ENCODE results near the gene ZNF668. TPM values are rescaled to one million over a fixed set of nuclear protein-coding genes. Genes with fewer than 3 reads are reported as not detected.

Gene ZNF668
- total and polyA plus RNA-seq, 4 donors: 6.0 to 10.3 (median 7.0) TPM

DNA sequence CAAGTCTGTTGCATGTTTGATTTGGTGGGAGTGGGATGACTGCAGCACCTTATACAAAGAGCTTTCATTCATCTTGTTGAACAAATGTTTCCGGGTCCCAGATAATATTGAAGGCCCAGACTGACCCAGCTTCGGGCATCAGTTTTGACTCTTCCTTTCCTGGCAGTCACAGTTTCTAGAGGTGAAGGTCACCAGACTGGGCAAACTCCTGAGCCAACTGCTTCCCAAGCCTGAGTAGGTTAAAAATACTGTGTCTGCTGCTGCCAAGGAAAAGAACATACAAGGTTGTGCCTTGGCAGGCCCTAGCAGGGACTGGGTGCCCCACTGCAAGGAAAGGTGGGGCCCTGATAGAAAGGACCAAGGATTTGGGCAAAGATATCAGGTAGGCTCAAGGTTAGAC is 38.7 kb upstream of the ZNF668 start:
- no peak for DNase-seq
- ATAC-seq (ENCODE audit: low FRiP score): no peak
- Histone ChIP-seq H3K4me1 (ENCODE audit: control insufficient read depth in 1 of 2, insufficient read depth in 2 of 2, low read length in 2 of 2) (no peaks in the 10 kb centered on the region), H3K4me3 (ENCODE audit: low read length in 2 of 2) (no peak overlapping the region), H3K27ac (ENCODE audit: low read depth in 1 of 2, low read length in 2 of 2) (peak overlapping the region in 1 of 2 donors; percentile 23), H3K9me3 (ENCODE audit: control insufficient read depth, low read length) (no peaks in the 10 kb centered on the region), H3K27me3 (ENCODE audit: control insufficient read depth in 1 of 2, insufficient read depth in 2 of 2, low read length in 1 of 2) (no peaks in the 10 kb centered on the region), H3K36me3 (ENCODE audit: control insufficient read depth in 1 of 2, insufficient read depth in 2 of 2, low read length in 1 of 2) (no peaks in the 10 kb centered on the region)
- intact Hi-C loops (cut with DNase I): no loop called here
- 24% methylated on average over 2 of the region's 2 CpGs for WGBS, 2 donors

DNA sequence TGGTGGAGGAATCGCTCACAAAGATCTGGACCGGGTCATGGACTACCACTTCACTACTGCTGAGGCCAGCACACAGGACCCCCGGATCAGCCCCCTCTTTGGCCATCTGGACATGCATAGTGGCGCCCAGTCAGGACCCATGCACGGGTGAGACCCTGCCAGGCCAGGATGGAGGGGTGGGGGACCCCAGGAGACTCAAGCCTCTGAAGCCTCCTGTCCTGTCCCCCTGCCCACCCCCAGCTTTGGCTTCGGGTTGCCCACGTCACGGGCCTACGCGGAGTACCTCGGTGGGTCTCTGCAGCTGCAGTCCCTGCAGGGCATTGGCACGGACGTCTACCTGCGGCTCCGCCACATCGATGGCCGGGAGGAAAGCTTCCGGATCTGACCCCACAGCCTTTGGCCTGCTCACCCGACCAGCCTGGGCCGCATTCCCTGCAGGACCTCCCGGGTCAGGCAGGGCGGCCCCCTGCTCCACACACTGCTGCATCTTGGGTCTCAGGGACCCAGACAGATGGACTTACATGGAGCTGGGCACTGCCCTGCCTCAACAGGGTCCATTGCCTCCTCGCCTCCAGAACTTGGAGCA is 37.9 kb upstream of the ZNF668 start:
- no peaks in the 10 kb centered on the region for H3K9me3 ChIP-seq (ENCODE audit: control insufficient read depth, low read length)
- H3K36me3 ChIP-seq (ENCODE audit: control insufficient read depth in 1 of 2, insufficient read depth in 2 of 2, low read length in 1 of 2): no peaks in the 10 kb centered on the region
- no peak overlapping the region for H3K27ac ChIP-seq (ENCODE audit: low read depth in 1 of 2, low read length in 2 of 2)
- intact Hi-C loops (cut with DNase I): no loop called here
- H3K4me3 ChIP-seq (ENCODE audit: low read length in 2 of 2): no peak overlapping the region
- DNase-seq (no peak), ATAC-seq (ENCODE audit: low FRiP score) (no peak)
- WGBS, 2 donors: 91 to 92% methylated on average over 23 of the region's 23 CpGs
- H3K4me1 ChIP-seq (ENCODE audit: control insufficient read depth in 1 of 2, insufficient read depth in 2 of 2, low read length in 2 of 2): no peaks in the 10 kb centered on the region
- no peaks in the 10 kb centered on the region for H3K27me3 ChIP-seq (ENCODE audit: control insufficient read depth in 1 of 2, insufficient read depth in 2 of 2, low read length in 1 of 2)

DNA sequence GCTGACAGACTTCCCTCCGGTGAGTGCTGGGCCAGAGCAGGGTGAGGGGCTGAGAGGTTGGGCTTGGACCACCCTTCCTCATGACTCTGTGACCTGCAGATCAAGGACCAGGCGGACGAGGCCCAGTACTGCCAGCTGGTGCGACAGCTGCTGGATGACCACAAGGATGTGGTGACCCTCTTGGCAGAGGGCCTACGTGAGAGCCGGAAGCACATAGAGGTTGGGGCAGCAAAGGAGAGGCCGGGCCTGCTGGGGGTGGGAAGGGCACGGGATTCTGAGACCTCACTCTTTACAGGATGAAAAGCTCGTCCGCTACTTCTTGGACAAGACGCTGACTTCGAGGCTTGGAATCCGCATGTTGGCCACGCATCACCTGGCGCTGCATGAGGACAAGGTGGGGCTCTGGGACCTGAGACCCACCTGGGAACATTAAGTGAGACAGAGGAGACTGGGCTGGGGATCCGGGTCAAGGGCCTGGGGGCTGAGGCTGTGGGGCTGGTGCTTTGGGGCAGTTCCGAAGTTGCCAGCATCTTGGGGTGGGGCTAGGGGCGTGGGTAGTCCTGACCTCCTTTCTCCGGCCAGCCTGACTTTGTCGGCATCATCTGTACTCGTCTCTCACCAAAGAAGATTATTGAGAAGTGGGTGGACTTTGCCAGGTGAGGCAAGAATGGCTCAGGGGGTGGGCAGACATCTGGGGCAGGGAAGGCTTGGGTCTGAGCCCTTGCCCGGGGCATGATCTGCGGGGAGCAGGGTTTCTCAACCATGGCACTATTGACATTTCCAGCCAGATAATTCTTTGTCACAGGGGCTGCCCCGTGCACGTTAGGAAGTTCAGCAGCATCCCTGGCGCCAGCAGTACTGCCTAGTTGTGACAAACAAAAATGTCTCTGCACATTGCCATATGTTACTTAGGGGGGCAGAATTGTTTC is 36.3 kb upstream of the ZNF668 start:
- Histone ChIP-seq H3K36me3 (ENCODE audit: control insufficient read depth in 1 of 2, insufficient read depth in 2 of 2, low read length in 1 of 2) (no peaks in the 10 kb centered on the region), H3K4me3 (ENCODE audit: low read length in 2 of 2) (no peak overlapping the region), H3K27me3 (ENCODE audit: control insufficient read depth in 1 of 2, insufficient read depth in 2 of 2, low read length in 1 of 2) (no peaks in the 10 kb centered on the region), H3K27ac (ENCODE audit: low read depth in 1 of 2, low read length in 2 of 2) (no peak overlapping the region), H3K4me1 (ENCODE audit: control insufficient read depth in 1 of 2, insufficient read depth in 2 of 2, low read length in 2 of 2) (no peaks in the 10 kb centered on the region), H3K9me3 (ENCODE audit: control insufficient read depth, low read length) (no peaks in the 10 kb centered on the region)
- ATAC-seq (ENCODE audit: low FRiP score) (no peak), DNase-seq (no peak)
- WGBS, 2 donors: 88% methylated on average over 26 of the region's 26 CpGs
- intact Hi-C loops (cut with DNase I): no loop called here

DNA sequence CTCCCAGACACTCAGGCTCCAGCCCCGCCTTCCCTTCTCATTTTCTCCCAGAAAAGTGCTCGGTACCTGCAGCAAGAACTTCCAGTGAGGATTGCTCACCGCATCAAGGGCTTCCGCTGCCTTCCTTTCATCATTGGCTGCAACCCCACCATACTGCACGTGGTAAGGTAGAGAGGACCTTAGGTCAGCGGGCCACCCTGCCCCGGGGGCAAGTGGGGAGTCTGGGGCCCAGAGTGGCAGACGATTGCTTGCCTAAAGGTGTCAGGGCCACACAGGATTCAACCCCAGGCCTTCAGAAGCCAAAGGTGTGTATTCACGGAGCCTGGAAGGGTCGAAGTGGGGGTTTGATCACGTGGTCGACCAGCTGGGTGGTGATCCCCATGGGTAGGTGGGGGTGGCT is 35.6 kb upstream of the ZNF668 start:
- intact Hi-C loops (cut with DNase I): loop anchor here in 1 of 2 donors (5.0 kb wide), 1 partner anchor 33 kb away; no protein-coding TSS in a partner anchor
- no peak overlapping the region for H3K27ac ChIP-seq (ENCODE audit: low read depth in 1 of 2, low read length in 2 of 2)
- H3K4me3 ChIP-seq (ENCODE audit: low read length in 2 of 2): no peak overlapping the region

DNA sequence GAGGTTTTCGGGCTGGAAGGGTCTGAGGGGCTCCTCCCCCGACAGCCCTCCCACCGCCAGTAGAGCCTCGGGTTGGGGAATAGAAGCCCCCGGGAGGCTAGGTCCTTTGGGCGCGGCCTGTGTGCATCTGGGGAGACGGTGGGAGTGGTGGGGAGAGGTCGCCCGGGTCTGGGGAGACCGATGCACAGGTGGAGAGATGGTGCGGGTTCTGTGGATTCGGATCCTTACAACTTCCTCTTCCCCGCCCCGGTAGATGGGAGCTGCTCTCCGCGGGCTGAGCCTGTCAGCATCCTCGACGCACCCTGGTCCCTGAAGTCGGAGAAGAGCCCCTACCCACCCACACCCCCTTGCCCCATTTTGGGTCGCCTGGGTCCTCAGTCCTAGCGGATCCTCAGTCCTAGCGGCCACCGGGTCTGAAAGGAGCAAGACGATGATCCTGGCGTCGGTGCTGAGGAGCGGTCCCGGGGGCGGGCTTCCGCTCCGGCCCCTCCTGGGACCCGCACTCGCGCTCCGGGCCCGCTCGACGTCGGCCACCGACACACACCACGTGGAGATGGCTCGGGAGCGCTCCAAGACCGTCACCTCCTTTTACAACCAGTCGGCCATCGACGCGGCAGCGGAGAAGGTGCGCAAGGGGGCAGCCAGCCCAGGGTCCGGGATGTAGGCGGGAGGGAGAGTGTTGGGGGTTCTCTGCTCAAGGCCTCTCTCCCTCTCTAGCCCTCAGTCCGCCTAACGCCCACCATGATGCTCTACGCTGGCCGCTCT is 34.9 kb upstream of the ZNF668 start:
- no peaks in the 10 kb centered on the region for H3K27me3 ChIP-seq (ENCODE audit: control insufficient read depth in 1 of 2, insufficient read depth in 2 of 2, low read length in 1 of 2)
- ATAC-seq (ENCODE audit: low FRiP score) (no peak), DNase-seq (no peak)
- 37 to 40% methylated on average over 55 to 57 of the region's 57 CpGs for WGBS, 2 donors
- peak overlapping the region; percentile 46 to 76 for H3K4me3 ChIP-seq (ENCODE audit: low read length in 2 of 2)
- H3K4me1 ChIP-seq (ENCODE audit: control insufficient read depth in 1 of 2, insufficient read depth in 2 of 2, low read length in 2 of 2): no peaks in the 10 kb centered on the region
- no peaks in the 10 kb centered on the region for H3K36me3 ChIP-seq (ENCODE audit: control insufficient read depth in 1 of 2, insufficient read depth in 2 of 2, low read length in 1 of 2)
- H3K27ac ChIP-seq (ENCODE audit: low read depth in 1 of 2, low read length in 2 of 2): peak overlapping the region in 1 of 2 donors; percentile 71
- H3K9me3 ChIP-seq (ENCODE audit: control insufficient read depth, low read length): no peaks in the 10 kb centered on the region
- intact Hi-C loops (cut with DNase I): loop anchor here in 1 of 2 donors (5.0 kb wide), 1 partner anchor 33 kb away; no protein-coding TSS in a partner anchor

More for the DNA sequence above, 35.6 kb upstream of the ZNF668 start:
- H3K27me3 ChIP-seq (ENCODE audit: control insufficient read depth in 1 of 2, insufficient read depth in 2 of 2, low read length in 1 of 2): no peaks in the 10 kb centered on the region
- H3K9me3 ChIP-seq (ENCODE audit: control insufficient read depth, low read length): no peaks in the 10 kb centered on the region
- ATAC-seq (ENCODE audit: low FRiP score) (no peak), DNase-seq (no peak)
- no peaks in the 10 kb centered on the region for H3K36me3 ChIP-seq (ENCODE audit: control insufficient read depth in 1 of 2, insufficient read depth in 2 of 2, low read length in 1 of 2)
- no peaks in the 10 kb centered on the region for H3K4me1 ChIP-seq (ENCODE audit: control insufficient read depth in 1 of 2, insufficient read depth in 2 of 2, low read length in 2 of 2)
- 90 to 94% methylated on average over 12 of the region's 12 CpGs for WGBS, 2 donors

DNA sequence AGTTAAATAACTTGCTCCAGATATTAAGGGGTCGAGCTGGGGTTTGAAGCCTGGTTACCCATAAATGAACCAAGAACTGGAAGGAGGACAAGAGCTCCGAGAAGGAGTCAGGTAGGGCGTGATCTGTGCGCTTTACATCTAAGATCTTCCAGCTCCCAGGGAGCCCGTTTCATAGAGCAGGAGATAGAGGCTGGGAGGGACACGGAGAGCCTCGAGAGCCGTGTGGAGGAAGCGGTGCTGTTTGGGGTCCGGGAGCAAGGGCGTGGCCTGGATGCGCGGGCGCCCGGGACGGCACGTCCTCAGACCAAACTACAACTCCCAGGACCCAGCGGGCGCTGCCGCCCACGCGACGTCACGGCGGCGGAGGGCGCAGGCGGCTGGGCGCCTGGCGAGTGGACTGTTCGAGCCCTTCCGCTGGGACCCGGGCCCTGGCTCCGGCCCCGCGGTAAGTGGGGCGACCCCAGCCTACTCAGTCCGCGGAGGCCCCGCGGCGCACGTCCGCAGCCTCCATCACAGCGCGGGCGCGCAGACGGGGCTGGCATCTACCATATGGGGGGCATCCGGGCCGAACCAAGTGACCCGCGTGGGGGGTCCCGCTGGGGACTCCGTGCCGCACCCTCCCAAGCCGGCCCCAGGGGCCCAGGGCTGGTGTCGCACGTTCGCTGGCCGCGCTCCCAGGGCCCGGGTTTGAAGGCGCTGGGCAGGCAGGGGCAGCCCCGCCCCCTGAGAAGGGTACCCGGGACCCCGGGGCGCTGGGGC is 34.2 kb upstream of the ZNF668 start, which contains the start of gene BCKDK:
BCKDK (plus strand) TSS at position 352 of the 759 bp plus-strand sequence. CDS start 838 bp downstream, outside the sequence.
- Histone ChIP-seq H3K4me3 (ENCODE audit: low read length in 2 of 2) (peak within 1 kb of the TSS; percentile 46 to 76), H3K27ac (ENCODE audit: low read depth in 1 of 2, low read length in 2 of 2) (peak within 1 kb of the TSS; percentile 38 to 71), H3K9me3 (ENCODE audit: control insufficient read depth, low read length) (no peaks in the 10 kb centered on the region), H3K36me3 (ENCODE audit: control insufficient read depth in 1 of 2, insufficient read depth in 2 of 2, low read length in 1 of 2) (no peaks in the 10 kb centered on the region), H3K27me3 (ENCODE audit: control insufficient read depth in 1 of 2, insufficient read depth in 2 of 2, low read length in 1 of 2) (no peaks in the 10 kb centered on the region), H3K4me1 (ENCODE audit: control insufficient read depth in 1 of 2, insufficient read depth in 2 of 2, low read length in 2 of 2) (no peaks in the 10 kb centered on the region)
- intact Hi-C loops (cut with DNase I): loop anchor here in 1 of 2 donors (5.0 kb wide), 1 partner anchor 34 kb away; no protein-coding TSS in a partner anchor
- ATAC-seq (ENCODE audit: low FRiP score) (peak; percentile 88), DNase-seq (peak; percentile 90 to 92)
- WGBS, 2 donors: 3% methylated on average over 57 to 68 of the region's 68 CpGs

DNA sequence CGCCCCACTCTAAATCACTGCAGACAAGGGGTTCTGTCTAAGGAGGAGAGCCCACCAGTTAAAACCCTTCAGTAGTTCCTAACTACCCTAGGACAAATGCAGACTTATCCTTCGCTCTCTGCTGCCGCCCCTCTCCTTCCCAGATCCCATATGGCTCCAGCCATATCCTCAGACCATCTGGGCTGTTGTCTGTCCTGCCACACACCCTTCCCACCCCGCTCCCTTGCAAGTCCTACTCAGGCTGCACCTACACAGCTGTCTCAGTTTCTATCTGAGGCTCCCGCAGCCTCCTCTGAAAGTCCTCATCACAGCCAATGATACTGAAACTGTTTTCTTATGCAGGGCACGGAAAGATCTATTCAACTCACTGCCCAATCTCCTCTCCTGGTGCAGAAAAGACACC is 33.4 kb upstream of the ZNF668 start:
- intact Hi-C loops (cut with DNase I): loop anchor here in 1 of 2 donors (5.0 kb wide), 1 partner anchor 35 kb away; no protein-coding TSS in a partner anchor
- no peaks in the 10 kb centered on the region for H3K27me3 ChIP-seq (ENCODE audit: control insufficient read depth in 1 of 2, insufficient read depth in 2 of 2, low read length in 1 of 2)
- 89 to 92% methylated on average over 6 of the region's 6 CpGs for WGBS, 2 donors

More for the DNA sequence above, 33.4 kb upstream of the ZNF668 start:
- no peak overlapping the region for H3K4me3 ChIP-seq (ENCODE audit: low read length in 2 of 2)
- H3K9me3 ChIP-seq (ENCODE audit: control insufficient read depth, low read length): no peaks in the 10 kb centered on the region
- no peaks in the 10 kb centered on the region for H3K4me1 ChIP-seq (ENCODE audit: control insufficient read depth in 1 of 2, insufficient read depth in 2 of 2, low read length in 2 of 2)
- no peak for ATAC-seq (ENCODE audit: low FRiP score)
- DNase-seq: no peak
- H3K36me3 ChIP-seq (ENCODE audit: control insufficient read depth in 1 of 2, insufficient read depth in 2 of 2, low read length in 1 of 2): no peaks in the 10 kb centered on the region
- H3K27ac ChIP-seq (ENCODE audit: low read depth in 1 of 2, low read length in 2 of 2): no peak overlapping the region

Data from aorta (tissue), 5 donors.